ENCODE results near the gene SLPI. TPM values are rescaled to one million over a fixed set of nuclear protein-coding genes. Genes with fewer than 3 reads are reported as not detected.

SLPI gene
- total and polyA plus RNA-seq, 10 of the 15 experiments (the other 5 are each of a cell fraction or from before 2014, with no cell fraction given) = 0.56 to 1.4 TPM; not detected in 8

GRCh38 chr20:45290677-45291355 is 36.5 kb upstream of the SLPI start:
- ChIA-PET SMC1A (ENCODE audit: uncharacterized antibody, unreplicated experiment) (interaction anchor here (0.6 to 2.9 kb wide), 11 partner anchors 11 to 480 kb away, joined by 3 to 14 read pairs (median 5); no protein-coding TSS in a partner anchor), RAD21 (ENCODE audit: unreplicated experiment) (interaction anchor here (1.0 to 2.2 kb wide), 5 partner anchors 12 to 240 kb away, joined by 3 to 7 read pairs (median 4); no protein-coding TSS in a partner anchor), CTCF (interaction anchor here (0.6 to 6.3 kb wide), 35 partner anchors 10 to 1464 kb away, joined by 3 to 53 read pairs (median 4); partner anchors contain the start of genes KCNS1, PABPC1L, PIGT and WFDC12), POLR2A (no interaction called here)
- Histone ChIP-seq H3K36me3 (ENCODE audit: control insufficient read depth in 2 of 2, insufficient read depth in 2 of 2, low read length in 1 of 2) (no peaks in the 10 kb centered on the region), H2AFZ (ENCODE audit: control insufficient read depth, low read depth, low read length) (no peak overlapping the region), H3K27ac (ENCODE audit: control insufficient read depth, insufficient read depth) (no peak overlapping the region), H3K9me3 (replicated peaks; ENCODE audit: control insufficient read depth, insufficient read depth, low read length) (no peaks in the 10 kb centered on the region; the same call in 2 of the 3 replicates), H3K4me1 (ENCODE audit: control insufficient read depth, insufficient read depth, low read length) (no peaks in the 10 kb centered on the region), H3K4me2 (ENCODE audit: control insufficient read depth, insufficient read depth) (no peak overlapping the region), H3K4me3 (no peak overlapping the region), H3K79me2 (ENCODE audit: control insufficient read depth, insufficient read depth, low read length) (no peaks in the 10 kb centered on the region), H3K9ac (ENCODE audit: control insufficient read depth, insufficient read depth, low read length) (no peak overlapping the region), H4K20me1 (ENCODE audit: control insufficient read depth, insufficient read depth) (no peaks in the 10 kb centered on the region), H3K27me3 (replicated peaks in 1 of 2; ENCODE audit: control insufficient read depth in 2 of 2, insufficient read depth in 2 of 2, low read length in 1 of 2) (peaks cover 6 to 7% of the 10 kb centered on the region in 2 experiments; a peak in 3 of 4 replicates)
- BruUV-seq (replicated peaks) = no TSS peak
- intact Hi-C loops (cut with micrococcal nuclease; ENCODE audit: unreplicated experiment) (loop anchor here (5.0 kb wide), 4 partner anchors 154 to 254 kb away; no protein-coding TSS in a partner anchor), in situ Hi-C loops (cut with MboI) (no loop called here)
- peak; percentile 80 for FAIRE-seq
- no peak for DNase-seq (ENCODE audit: low read depth, low spot score)
- 17% methylated on average over 8 of the region's 8 CpGs for WGBS (ENCODE audit: insufficient coverage, insufficient replicate concordance, low lambda C conversion rate, missing lambda C conversion rate)
- ATAC-seq = peak; percentile 73
- TF ChIP-seq CTCF (IDR thresholded peaks at IDR 0.05 in 2 of 3, conservative IDR thresholded peaks at IDR 0.05 in 1 of 3; ENCODE audit: control insufficient read depth in 2 of 3, extremely low read depth in 1 of 3, insufficient read depth in 1 of 3, low read depth in 3 of 3, low read length in 3 of 3) (peak; percentile 81 to 90 (median 88)), IKZF2 (IDR thresholded peaks at IDR 0.05) (peak; percentile 27 to 55; a peak in 2 of 4 replicates), ZBTB4 (CRISPR knock-in tag; IDR thresholded peaks at IDR 0.05) (no peak), EED (IDR thresholded peaks at IDR 0.05; ENCODE audit: low read depth) (no peak), NRF1 (conservative IDR thresholded peaks at IDR 0.05; ENCODE audit: low read depth, low read length) (no peak), E2F8 (IDR thresholded peaks at IDR 0.05; ENCODE audit: low read depth, partially characterized antibody) (no peak), FOXK2 (IDR thresholded peaks at IDR 0.05) (no peak), SPI1 (IDR thresholded peaks at IDR 0.05; ENCODE audit: borderline replicate concordance, insufficient read depth, low read depth, low read length) (peak; percentile 75), SKIL (IDR thresholded peaks at IDR 0.05; ENCODE audit: low read depth, poor library complexity, severe bottlenecking) (no peak), YY1 (IDR thresholded peaks at IDR 0.05; ENCODE audit: low read depth, low read length) (0 out of 2 replicates have a peak, but pooled peaks have one; percentile 27), RAD21 (IDR thresholded peaks at IDR 0.05; ENCODE audit: insufficient read depth, low read depth, low read length) (peak; percentile 80)
